Right lobe of liver (tissue), 6 donors: ENCODE results near the gene LZTFL1. TPM values are rescaled to one million over a fixed set of nuclear protein-coding genes. Genes with fewer than 3 reads are reported as not detected.

Experiments used
- ATAC-seq, 4 donors: fragments of 200-7000 bp; cut with Tn5 transposase; one replicate each; pipeline ENCODE4 v1.9.1; 2020; ENCODE audit warnings: mild to moderate bottlenecking in 4 of 4, moderate library complexity in 4 of 4
- DNase-seq, 3 donors: peaks; one replicate each; pipeline ENCODE4 v3.0.0-alpha.2; 2020
- H3K27ac ChIP-seq, 3 donors: fragments of 200-600 bp; one replicate each; pipeline ENCODE4 v1.8.0; 2022
- H3K27me3 ChIP-seq, 2 donors: fragments of 200-600 bp; one replicate each; pipeline ENCODE4 v1.8.0; 2022
- H3K36me3 ChIP-seq, 4 donors: fragments of 200-600 bp; sonication (generic) in 1 of 4; one replicate each; pipeline versions ENCODE4 v1.5.1 to v1.8.0; 2017 to 2022; ENCODE audit warnings: control low read depth in 1 of 4
- H3K4me1 ChIP-seq, 4 donors: fragments of 200-600 bp; sonication (generic) in 1 of 4; one replicate each; pipeline versions ENCODE4 v1.5.1 to v1.8.0; 2017 to 2022; ENCODE audit warnings: control low read depth in 1 of 4
- H3K4me3 ChIP-seq, 3 donors: fragments of 200-600 bp; one replicate each; pipeline ENCODE4 v1.8.0; 2022
- H3K9me3 ChIP-seq, 4 donors: fragments of 200-600 bp; sonication (generic) in 1 of 4; one replicate each; pipeline versions ENCODE4 v1.5.1 to v1.8.0; 2017 to 2022; ENCODE audit warnings: control low read depth in 1 of 4
- CTCF ChIP-seq, 4 donors: fragments of 200-600 bp in 3 of 4; fragments of 450-650 bp in 1 of 4; IDR thresholded peaks; one replicate each; pipeline versions ENCODE4 v1.5.1 to v1.8.0; 2016 to 2022; ENCODE audit warnings: antibody characterized with exemption in 4 of 4, mild to moderate bottlenecking in 2 of 4
- POLR2A ChIP-seq: fragments of 450-650 bp; IDR thresholded peaks from one replicate; pipeline ENCODE4 v1.6.1; 2017; ENCODE audit warnings: antibody characterized with exemption, mild to moderate bottlenecking
- WGBS: methylation state at CpG from one replicate; pipeline ENCODE4 v1.1.6; 2018; ENCODE audit warnings: low coverage, low lambda C conversion rate; ENCODE audit not compliant: insufficient coverage; ENCODE audit errors: missing lambda C conversion rate; 5-methylcytosine and 5-hydroxymethylcytosine counted together
- intact Hi-C, 2 donors: fragments of 100-400 bp; cut with DNase I; formaldehyde crosslinking; loops; one replicate each; pipeline versions ENCODE4 v1.11.2 to v1.14.1; 2022
- total RNA-seq, 6 experiments: library from RNA; depleted of rRNA in 2 of 6; stranded (reverse); fragments of >200 nt in 2 of 6; fragmentation: NEBNext Ultra II Directional in 3 of 6; extraction: Animal tissue kit (Norgen Biotek cat#: 25700) in 3 of 6; gene quantifications; one replicate each; pipeline versions ENCODE4 v1.1.0 to v1.2.4, GENCODE V29; 2016 to 2023
- donor health status: DM: no; HTN: yes; CAD: no.
- donor health status: DM: no; HTN: no; CAD: no.
- donor health status: DM: no; HTN: no; CAD: no.
- donor health status: DM: no; HTN: yes; CAD: no.
- donor health status: DM: no; HTN: yes; CAD: no.

The LZTFL1 gene
- total RNA-seq, 6 experiments from 2014 or later, result 2.6 to 12.8 (median 6.0) TPM

GRCh38 chr3:45838466-45838865 is 3.5 kb downstream of the LZTFL1 start:
- Histone ChIP-seq H3K4me1 (peaks cover 0 to 22% (median 7%) of the 10 kb centered on the region in 4 donors), H3K27ac (peak overlapping the region in 2 of 3 donors; percentile 19 to 23), H3K36me3 (peaks cover 0 to 13% (median 2%) of the 10 kb centered on the region in 4 donors), H3K9me3 (no peaks in the 10 kb centered on the region), H3K4me3 (no peak overlapping the region), H3K27me3 (no peaks in the 10 kb centered on the region)
- intact Hi-C loops, result no loop called here
- DNase-seq (no peak), ATAC-seq (peak; percentile 44 to 76 (median 64))
- TF ChIP-seq POLR2A (no peak), CTCF (IDR thresholded peaks at IDR 0.05) (no peak)
- WGBS, result 38% methylated on average over 1 of the region's 1 CpG

- Histone ChIP-seq H3K36me3 (peaks cover 0 to 26% (median 9%) of the 10 kb centered on the region in 4 donors), H3K27ac (no peak overlapping the region), H3K4me3 (no peak overlapping the region), H3K9me3 (no peaks in the 10 kb centered on the region), H3K4me1 (peaks cover 0 to 3% (median 0%) of the 10 kb centered on the region in 4 donors), H3K27me3 (no peaks in the 10 kb centered on the region)
- ATAC-seq, result peak in 3 of 4 donors; percentile 38 to 61 (median 49)
- DNase-seq, result no peak
- no peak for TF ChIP-seq POLR2A
- peak in 2 of 4 donors; percentile 39 to 44 for TF ChIP-seq CTCF (IDR thresholded peaks at IDR 0.05)
- 86% methylated on average over 5 of the region's 5 CpGs for WGBS
- intact Hi-C loops, result no loop called here
These were observed 9.2 kb downstream of the LZTFL1 start for GRCh38 chr3:45832699-45833098.

- H3K9me3 ChIP-seq, result no peaks in the 10 kb centered on the region
- intact Hi-C loops, result no loop called here
- H3K36me3 ChIP-seq, result peaks cover 0 to 45% (median 9%) of the 10 kb centered on the region in 4 donors
- no peak overlapping the region for H3K4me3 ChIP-seq
- H3K4me1 ChIP-seq, result no peaks in the 10 kb centered on the region
- WGBS, result 98% methylated on average over 5 of the region's 5 CpGs
- ATAC-seq (no peak), DNase-seq (no peak)
- no peak overlapping the region for H3K27ac ChIP-seq
- H3K27me3 ChIP-seq, result no peaks in the 10 kb centered on the region
- no peak for TF ChIP-seq POLR2A
- TF ChIP-seq CTCF (IDR thresholded peaks at IDR 0.05), result no peak
These were observed 11.8 kb downstream of the LZTFL1 start for GRCh38 chr3:45830121-45830520.

GRCh38 chr3:45826908-45827307 is 15.0 kb downstream of the LZTFL1 start:
- Histone ChIP-seq H3K9me3 (no peaks in the 10 kb centered on the region), H3K4me3 (no peak overlapping the region), H3K27ac (no peak overlapping the region), H3K27me3 (no peaks in the 10 kb centered on the region), H3K36me3 (peaks cover 0 to 37% (median 7%) of the 10 kb centered on the region in 4 donors), H3K4me1 (no peaks in the 10 kb centered on the region)
- TF ChIP-seq CTCF (IDR thresholded peaks at IDR 0.05), result no peak
- TF ChIP-seq POLR2A, result no peak
- intact Hi-C loops, result no loop called here
- DNase-seq (no peak), ATAC-seq (no peak)
- WGBS, result 94% methylated on average over 3 of the region's 3 CpGs

- H3K9me3 ChIP-seq, result no peaks in the 10 kb centered on the region
- H3K4me1 ChIP-seq, result no peaks in the 10 kb centered on the region
- peaks cover 0 to 37% (median 7%) of the 10 kb centered on the region in 4 donors for H3K36me3 ChIP-seq
- ATAC-seq (peak in 1 of 4 donors; percentile 25), DNase-seq (no peak)
- H3K4me3 ChIP-seq, result no peak overlapping the region
- WGBS, result 63% methylated on average over 2 of the region's 2 CpGs
- H3K27ac ChIP-seq, result no peak overlapping the region
- no peaks in the 10 kb centered on the region for H3K27me3 ChIP-seq
- intact Hi-C loops, result no loop called here
- TF ChIP-seq CTCF (IDR thresholded peaks at IDR 0.05) (no peak), POLR2A (no peak)
These were observed 15.6 kb downstream of the LZTFL1 start for GRCh38 chr3:45826321-45826720.
